Right kidney (tissue), 1 donor: Measurements from ENCODE around the gene GAS7.

Experiments used
- DNase-seq: peaks from one replicate; pipeline ENCODE4 v3.0.0-alpha.2; 2016

The GAS7 gene

GRCh38 chr17:10172241-10172741 lies 26.1 kb downstream of the GAS7 start:
- no peak for DNase-seq

GRCh38 chr17:10171581-10171981 lies 26.8 kb downstream of the GAS7 start:
- no peak for DNase-seq

DNA sequence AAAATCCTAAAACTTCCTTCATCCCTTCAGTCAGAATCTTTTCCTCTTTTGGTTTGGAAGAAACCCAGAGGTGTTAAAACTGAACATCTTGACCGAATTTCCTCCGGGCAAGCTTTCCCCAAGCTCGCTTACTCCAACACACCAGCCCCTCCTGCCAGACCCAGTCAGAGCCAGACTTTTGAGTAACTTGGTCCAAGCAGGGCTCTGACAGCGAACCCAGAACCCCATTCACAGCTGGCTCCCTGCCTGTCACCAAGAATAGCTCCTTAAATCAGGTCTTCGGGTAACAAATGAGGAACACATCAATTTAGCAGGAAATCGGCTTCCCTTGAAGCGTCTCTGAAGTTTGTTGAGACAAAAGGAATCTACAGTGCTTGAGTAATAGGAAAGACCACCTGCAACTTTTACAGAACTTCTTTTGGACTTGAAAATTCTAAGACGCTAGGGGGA lies 27.3 kb downstream of the GAS7 start:
- no peak for DNase-seq

GRCh38 chr17:10170233-10170632 lies 28.2 kb downstream of the GAS7 start:
- no peak for DNase-seq

DNA sequence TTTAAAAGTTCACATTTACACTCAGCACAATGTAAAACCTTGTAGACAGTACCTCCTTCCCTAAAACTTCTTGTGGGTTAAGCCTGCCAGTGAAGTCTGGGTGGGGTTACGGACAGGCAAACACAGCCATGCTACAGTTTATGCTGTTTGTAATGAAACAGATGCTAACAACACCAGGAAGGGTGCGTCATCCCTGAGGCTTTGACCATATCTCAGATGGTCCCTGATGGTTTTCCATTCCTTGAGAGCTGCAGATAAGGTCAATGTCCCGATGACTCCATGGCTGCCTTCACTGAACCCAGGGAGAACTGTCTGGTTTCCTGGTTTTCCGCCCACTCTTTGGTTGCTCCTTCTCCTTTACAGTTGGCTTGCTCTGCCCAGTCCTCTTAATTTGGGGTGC lies 29.1 kb downstream of the GAS7 start:
- DNase-seq = no peak

DNA sequence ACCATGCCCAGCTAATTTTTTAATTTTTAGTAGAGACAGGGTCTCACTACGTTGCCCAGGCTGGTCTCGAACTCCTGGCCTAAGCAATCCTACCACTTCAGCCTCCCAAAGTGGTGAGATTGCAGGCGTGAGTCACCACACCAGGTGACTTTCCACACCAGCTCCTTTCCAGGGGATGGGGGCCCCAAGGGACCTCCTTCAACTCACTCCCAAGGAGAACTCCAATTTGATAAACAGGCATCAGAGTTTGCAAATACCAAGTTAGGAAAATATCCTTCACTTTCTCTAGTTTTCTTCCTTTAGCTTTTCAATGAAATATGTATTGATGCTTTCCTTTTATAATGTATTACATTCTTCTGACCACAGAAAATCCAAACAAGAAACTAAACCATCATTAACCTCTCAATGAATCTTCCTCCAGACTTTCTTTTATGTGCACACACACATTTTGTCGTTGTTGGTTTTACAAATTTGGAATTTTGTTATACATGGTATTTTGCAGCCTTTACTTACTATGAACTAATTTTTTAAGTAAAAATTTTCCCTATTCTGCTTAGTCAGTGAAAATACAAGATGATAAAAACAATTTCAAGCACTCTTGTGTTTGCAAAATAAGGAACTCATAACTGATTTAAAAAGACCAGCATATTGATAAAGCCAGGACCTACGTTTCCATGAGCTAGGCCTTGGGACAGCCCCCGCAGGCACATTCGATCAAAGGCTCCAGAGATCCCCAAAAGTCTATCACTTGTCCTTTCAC lies 32.0 kb downstream of the GAS7 start:
- DNase-seq = no peak

- no peak for DNase-seq
Measured at GRCh38 chr17:10162096-10162495, 36.3 kb downstream of the GAS7 start.

- DNase-seq = no peak
Measured at GRCh38 chr17:10161386-10161785, 37.0 kb downstream of the GAS7 start.

GRCh38 chr17:10156948-10157607 lies 41.3 kb downstream of the GAS7 start:
- no peak for DNase-seq

- no peak for DNase-seq
Measured at GRCh38 chr17:10156599-10156947, 41.8 kb downstream of the GAS7 start.

GRCh38 chr17:10156077-10156435 lies 42.4 kb downstream of the GAS7 start:
- no peak for DNase-seq

DNA sequence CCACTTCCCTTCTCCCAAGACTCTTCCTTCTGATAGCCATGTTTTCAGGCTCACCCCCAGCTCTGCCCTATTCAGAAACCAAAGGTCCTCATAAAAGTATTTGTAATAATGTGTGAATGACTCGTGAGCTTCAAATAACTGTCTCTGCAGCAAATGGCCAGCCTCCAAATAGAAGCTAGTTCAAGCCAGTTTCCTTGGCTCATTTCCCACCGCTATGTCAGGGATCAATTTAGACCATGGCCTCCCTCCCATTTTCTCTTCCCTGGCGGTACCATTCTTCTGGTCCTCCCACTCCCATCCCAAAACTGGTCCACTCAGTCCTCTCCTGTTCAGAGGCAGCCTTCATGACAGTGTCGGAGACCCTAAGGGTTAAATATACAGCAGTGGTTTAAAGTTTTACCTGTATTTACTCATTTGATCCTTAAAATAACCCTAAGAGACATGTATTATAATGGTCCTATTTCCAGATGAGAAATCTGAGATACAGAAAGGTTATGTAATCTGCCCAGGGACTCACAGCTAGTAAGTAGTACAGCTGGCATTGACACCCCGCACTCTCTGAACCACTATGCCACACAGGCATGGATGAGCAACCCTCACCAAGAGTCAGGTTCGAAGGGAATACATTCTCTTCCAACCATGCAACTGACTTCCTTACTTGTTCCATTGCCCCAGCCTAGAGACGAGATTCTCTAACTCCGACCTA lies 42.9 kb downstream of the GAS7 start:
- no peak for DNase-seq

DNA sequence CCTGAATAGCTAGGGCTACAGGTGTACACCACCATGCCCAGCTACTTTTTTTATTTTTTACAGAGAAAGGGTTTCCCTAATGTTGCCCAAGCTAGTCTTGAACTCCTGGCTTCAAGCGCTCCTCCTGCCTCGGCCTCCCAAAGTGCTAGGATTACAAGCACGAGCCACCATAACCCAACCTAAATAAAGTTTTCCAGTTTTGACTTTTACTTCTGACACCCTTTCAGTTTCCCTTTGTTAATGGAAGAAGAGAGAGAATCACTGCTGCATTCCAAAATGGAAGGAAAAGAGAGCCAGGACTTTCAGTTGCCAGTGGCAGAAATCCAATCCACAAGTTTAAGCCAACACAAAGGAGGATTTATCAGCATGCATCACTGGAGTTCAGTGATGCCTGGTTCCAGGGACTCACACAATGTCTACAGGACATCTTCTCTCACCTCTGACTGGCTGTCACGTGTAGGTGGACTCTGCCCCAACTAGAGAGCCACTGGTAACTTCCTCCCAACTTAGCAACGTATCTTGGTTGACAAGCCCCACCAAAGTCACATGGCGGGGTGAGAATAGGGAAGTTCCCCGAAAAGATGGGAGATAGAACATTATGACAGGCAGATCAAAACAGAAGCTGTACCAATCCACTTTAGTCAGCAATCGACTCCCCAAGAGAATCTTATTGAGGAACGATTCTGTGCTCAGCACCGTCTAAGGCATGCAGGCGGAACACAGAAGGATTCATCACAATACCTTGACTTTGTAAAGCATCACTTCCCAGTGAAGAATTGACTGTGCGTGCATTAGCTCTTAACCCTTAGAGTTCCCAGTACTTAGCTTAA lies 46.5 kb downstream of the GAS7 start:
- no peak for DNase-seq

DNA sequence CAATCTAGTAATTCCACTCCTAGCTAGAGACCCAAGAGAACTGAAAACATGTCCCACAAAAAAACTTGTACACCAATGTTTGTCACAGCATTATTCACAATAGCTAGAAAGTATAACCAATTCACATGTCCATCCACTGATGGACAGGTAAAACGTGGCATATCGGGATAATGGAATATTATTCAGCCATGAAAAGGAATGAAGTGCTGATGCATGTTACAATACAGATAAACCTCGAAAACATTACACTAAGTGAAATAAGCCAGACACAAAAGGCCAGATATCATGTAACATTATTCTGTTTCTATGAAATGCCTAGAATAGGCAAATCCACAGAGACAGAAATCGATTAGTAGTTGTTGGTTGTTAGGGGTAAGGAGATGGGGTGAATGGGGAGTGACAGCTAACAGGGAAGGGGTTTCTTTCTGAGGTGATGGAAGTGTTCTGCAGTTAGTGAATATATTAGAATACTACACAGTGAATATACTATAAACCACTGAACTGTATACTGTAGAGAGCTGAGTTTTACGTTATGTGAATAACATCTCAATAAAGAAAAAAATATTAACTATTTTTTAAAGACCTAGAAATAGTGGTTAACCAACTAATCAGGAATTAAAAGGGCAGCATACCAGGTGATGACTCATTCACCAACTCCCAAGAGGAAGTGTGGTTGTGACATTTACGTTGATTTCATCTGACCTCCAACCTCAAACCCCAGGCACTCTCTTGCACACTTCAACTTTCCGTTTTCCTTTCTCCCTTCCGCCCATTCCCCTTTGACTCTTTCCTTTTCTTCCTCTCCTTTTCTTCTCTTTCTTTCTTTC lies 48.6 kb downstream of the GAS7 start:
- no peak for DNase-seq

- no peak for DNase-seq
Measured at GRCh38 chr17:10147761-10148415, 50.5 kb downstream of the GAS7 start.

GRCh38 chr17:10147040-10147439 lies 51.4 kb downstream of the GAS7 start:
- no peak for DNase-seq

GRCh38 chr17:10144982-10145381 lies 53.4 kb downstream of the GAS7 start:
- DNase-seq = no peak

DNA sequence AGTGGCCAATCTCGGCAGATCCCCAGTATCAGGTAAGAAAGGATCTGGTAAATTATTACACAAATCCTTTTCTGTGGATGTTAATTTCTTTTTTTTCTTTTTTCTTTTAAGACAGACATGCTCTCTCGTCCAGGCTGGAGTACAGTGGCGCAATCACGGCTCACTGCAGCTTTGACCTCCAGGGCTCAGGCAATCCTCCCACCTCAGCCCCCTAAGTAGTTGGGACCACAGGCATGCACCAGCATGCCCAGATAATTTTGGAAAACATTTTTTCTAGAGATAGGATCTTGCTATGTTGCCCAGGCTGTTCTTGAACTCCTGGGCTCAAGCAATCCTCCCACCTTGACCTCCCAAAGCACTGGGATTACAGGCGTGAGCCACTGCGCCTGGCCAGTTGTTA lies 54.0 kb downstream of the GAS7 start:
- DNase-seq = no peak

DNA sequence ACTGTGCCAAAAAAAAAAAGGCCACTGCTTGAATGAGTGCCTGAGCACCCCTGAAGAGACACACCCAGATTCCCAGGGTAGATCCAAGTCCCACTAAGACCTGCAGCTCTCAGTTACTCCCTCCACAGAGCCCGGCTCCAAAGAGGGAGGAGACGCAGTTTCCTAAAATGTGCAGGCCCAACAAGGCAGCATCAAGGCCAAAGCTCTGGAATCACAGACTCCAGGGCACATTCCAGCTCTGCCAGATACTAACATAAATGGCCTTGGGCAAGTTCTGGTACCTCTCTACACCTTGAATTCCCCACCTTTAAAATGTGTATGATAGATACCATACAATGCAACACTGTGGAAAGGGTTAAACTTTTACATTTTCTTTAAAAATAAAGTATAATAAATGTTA lies 57.0 kb downstream of the GAS7 start:
- DNase-seq = no peak

GRCh38 chr17:10139577-10139976 lies 58.8 kb downstream of the GAS7 start:
- DNase-seq = no peak
